Superior temporal gyrus (tissue), 1 donor: ENCODE results near the gene SURF2.
"Not testable (repeated sequence)": the region's sequence is repeated elsewhere in the genome, so short reads cannot be mapped to it uniquely, and the experiment has no call there.

Experiments
- DNase-seq: peaks from one replicate; pipeline ENCODE4 v3.0.0-alpha.2; 2016; ENCODE audit errors: extremely low spot score

The SURF2 gene

GRCh38 chr9:133377280-133377679, 20.9 kb downstream of the SURF2 start:
- DNase-seq, result not testable (repeated sequence)

- no peak for DNase-seq
Observed at GRCh38 chr9:133377721-133378216, 21.4 kb downstream of the SURF2 start.

GRCh38 chr9:133378408-133378962, 22.1 kb downstream of the SURF2 start:
- no peak for DNase-seq

- peak; percentile 40 for DNase-seq
Observed at GRCh38 chr9:133379153-133380086, 23.1 kb downstream of the SURF2 start.

GRCh38 chr9:133380734-133381133, 24.4 kb downstream of the SURF2 start:
- peak; percentile 54 for DNase-seq

- no peak for DNase-seq
Observed at GRCh38 chr9:133382507-133383141, 26.3 kb downstream of the SURF2 start.

GRCh38 chr9:133383438-133383837, 27.1 kb downstream of the SURF2 start:
- no peak for DNase-seq

GRCh38 chr9:133384736-133385321, 28.5 kb downstream of the SURF2 start:
- DNase-seq, result no peak

GRCh38 chr9:133385452-133385851, 29.1 kb downstream of the SURF2 start:
- peak; percentile 27 for DNase-seq

- no peak for DNase-seq
Observed at GRCh38 chr9:133386338-133386737, 30.0 kb downstream of the SURF2 start.

- DNase-seq, result no peak
Observed at GRCh38 chr9:133387680-133388079, 31.3 kb downstream of the SURF2 start.

- peak; percentile 29 for DNase-seq
Observed at GRCh38 chr9:133389025-133389557, 32.7 kb downstream of the SURF2 start.

GRCh38 chr9:133389562-133389961, 33.2 kb downstream of the SURF2 start:
- no peak for DNase-seq

- DNase-seq, result no peak
Observed at GRCh38 chr9:133390713-133391112, 34.4 kb downstream of the SURF2 start.

- DNase-seq, result not testable (repeated sequence)
Observed at GRCh38 chr9:133391449-133391848, 35.1 kb downstream of the SURF2 start.

GRCh38 chr9:133392308-133392707, 36.0 kb downstream of the SURF2 start:
- not testable (repeated sequence) for DNase-seq

- DNase-seq, result no peak
Observed at GRCh38 chr9:133393399-133393798, 37.0 kb downstream of the SURF2 start.

GRCh38 chr9:133394687-133395271, 38.4 kb downstream of the SURF2 start:
- no peak for DNase-seq

- DNase-seq, result no peak
Observed at GRCh38 chr9:133396952-133397351, 40.6 kb downstream of the SURF2 start.

- DNase-seq, result no peak
Observed at GRCh38 chr9:133397370-133397769, 41.0 kb downstream of the SURF2 start.

GRCh38 chr9:133397895-133398294, 41.5 kb downstream of the SURF2 start:
- DNase-seq, result no peak
